Breast epithelium (tissue), 4 donors: ENCODE measurements around the gene GOLGA1. TPM values are rescaled to one million over a fixed set of nuclear protein-coding genes. Genes with fewer than 3 reads are reported as not detected.

ENCODE experiments used
- DNase-seq, 2 donors: peaks; one replicate each; pipeline ENCODE4 v3.0.0-alpha.2; 2019; ENCODE audit warnings: low spot score in 2 of 2
- H3K27ac ChIP-seq, 2 donors: fragments of 200-600 bp; sonication (generic) in 1 of 2; one replicate each; pipeline ENCODE4 v1.5.1; 2016 to 2019; ENCODE audit warnings: mild to moderate bottlenecking in 1 of 2
- H3K27me3 ChIP-seq, 2 donors: fragments of 200-600 bp; sonication (generic) in 1 of 2; one replicate each; pipeline versions ENCODE4 v1.5.1 to v1.6.0; 2017 to 2019; ENCODE audit warnings: control low read depth in 1 of 2, mild to moderate bottlenecking in 1 of 2
- H3K36me3 ChIP-seq: fragments of 200-600 bp; one replicate; pipeline ENCODE4 v1.5.1; 2019
- H3K4me1 ChIP-seq, 2 donors: fragments of 200-600 bp; sonication (generic); one replicate each; pipeline ENCODE4 v1.5.1; 2016 to 2019; ENCODE audit warnings: control low read depth in 1 of 2
- H3K4me3 ChIP-seq, 3 donors: fragments of 200-600 bp; sonication (generic); 1 replicate in 2 of 3; 2 replicates in 1 of 3; pipeline ENCODE4 v1.5.1; 2016 to 2019; ENCODE audit warnings: mild to moderate bottlenecking in 3 of 3, moderate library complexity in 2 of 3
- H3K9me3 ChIP-seq, 2 donors: fragments of 200-600 bp; sonication (generic) in 1 of 2; one replicate each; pipeline ENCODE4 v1.5.1; 2016 to 2019; ENCODE audit warnings: control low read depth in 1 of 2
- CTCF ChIP-seq, 3 donors: fragments of 450-650 bp; IDR thresholded peaks; one replicate each; pipeline ENCODE4 v1.5.1; 2016 to 2017; ENCODE audit warnings: antibody characterized with exemption in 3 of 3, mild to moderate bottlenecking in 3 of 3, moderate library complexity in 3 of 3
- POLR2A ChIP-seq: fragments of 450-650 bp; IDR thresholded peaks from one replicate; pipeline ENCODE4 v1.6.1; 2016; ENCODE audit warnings: antibody characterized with exemption, mild to moderate bottlenecking, moderate library complexity
- POLR2AphosphoS5 ChIP-seq, 3 donors: sonication (generic); formaldehyde crosslinking; IDR thresholded peaks; one replicate each; pipeline ENCODE4 v1.6.1; 2017; ENCODE audit warnings: antibody characterized with exemption in 3 of 3
- intact Hi-C: fragments of 100-400 bp; cut with DNase I; formaldehyde crosslinking; loops from one replicate; pipeline ENCODE4 v1.15.1; 2023; ENCODE audit warnings: low total_unique reads
- total RNA-seq, 3 donors: library from RNA; depleted of rRNA; stranded (reverse); fragments of >200 nt; gene quantifications; one replicate each; pipeline ENCODE4 v1.1.0, GENCODE V29; 2016

GOLGA1 gene
- total RNA-seq, 3 donors from 2014 or later: 20.6 to 23.0 (median 21.1) TPM

- no peaks in the 10 kb centered on the region for H3K36me3 ChIP-seq
- no peaks in the 10 kb centered on the region for H3K4me1 ChIP-seq
- H3K27me3 ChIP-seq: no peaks in the 10 kb centered on the region
- DNase-seq: no peak
- TF ChIP-seq POLR2AphosphoS5 (IDR thresholded peaks at IDR 0.05) (no peak), CTCF (IDR thresholded peaks at IDR 0.05) (no peak), POLR2A (no peak)
- no peak overlapping the region for H3K4me3 ChIP-seq
- no peak overlapping the region for H3K27ac ChIP-seq
- no peaks in the 10 kb centered on the region for H3K9me3 ChIP-seq
- intact Hi-C loops: no loop called here
Observed at GRCh38 chr9:124828489-124829333, 112.2 kb downstream of the GOLGA1 start.

Other genes starting within 250 kb of the GOLGA1 start
- gene NR6A1, start 169.8 kb downstream of the GOLGA1 start, total RNA-seq: 1 to 10 TPM; 1.3 to 5.3 (median 3.9) TPM
- 10 to 100 TPM; 11.4 to 25.2 (median 11.4) TPM for gene OLFML2A, start 163.9 kb downstream of the GOLGA1 start, total RNA-seq
- gene WDR38, start 87.6 kb downstream of the GOLGA1 start, total RNA-seq: under 1 TPM in 1 of 3 donors, not detected in 2; 0.33 TPM
- gene RPL35, start 79.1 kb downstream of the GOLGA1 start, total RNA-seq: 1,000 to 10,000 TPM; 2,475 to 3,579 (median 2,566) TPM
- 10 to 100 TPM; 12.5 to 25.6 (median 22.0) TPM for gene ARPC5L, start 79.0 kb downstream of the GOLGA1 start, total RNA-seq
- gene SCAI, start 202.4 kb upstream of the GOLGA1 start, total RNA-seq: 10 to 100 TPM in 2 of 3 donors, 1 to 10 TPM in 1; 9.3 to 12.9 (median 11.5) TPM
- 10 to 100 TPM; 34.4 to 50.2 (median 42.1) TPM for gene PPP6C, start 248.7 kb upstream of the GOLGA1 start, total RNA-seq